Kasumi-1 (cell line): ENCODE data around the gene CDHR3.
"Not testable (repeated sequence)": the region's sequence is repeated elsewhere in the genome, so short reads cannot be mapped to it uniquely, and the experiment has no call there.

Source experiments
- DNase-seq, 2 experiments: peaks; one replicate each; lab custom pipeline; 2025; lab: John Stamatoyannopoulos, UW

The CDHR3 gene

GRCh38 chr7:105996860-105997737 is 34.0 kb downstream of the CDHR3 start:
- no peak for DNase-seq

- no peak for DNase-seq
Observed at GRCh38 chr7:105999256-105999655, 36.2 kb downstream of the CDHR3 start.

GRCh38 chr7:106001196-106001595 is 38.1 kb downstream of the CDHR3 start:
- no peak for DNase-seq

GRCh38 chr7:106001886-106002285 is 38.8 kb downstream of the CDHR3 start:
- no peak for DNase-seq

- DNase-seq: no peak
Observed at GRCh38 chr7:106003525-106004064, 40.5 kb downstream of the CDHR3 start.

- DNase-seq: no peak
Observed at GRCh38 chr7:106006906-106007305, 43.8 kb downstream of the CDHR3 start.

- DNase-seq: not testable (repeated sequence)
Observed at GRCh38 chr7:106007796-106008195, 44.7 kb downstream of the CDHR3 start.

GRCh38 chr7:106009503-106010226 is 46.6 kb downstream of the CDHR3 start:
- DNase-seq: peak; percentile 10 to 22

- no peak for DNase-seq
Observed at GRCh38 chr7:106010331-106010730, 47.3 kb downstream of the CDHR3 start.

- DNase-seq: no peak
Observed at GRCh38 chr7:106010866-106011265, 47.8 kb downstream of the CDHR3 start.

- DNase-seq: no peak
Observed at GRCh38 chr7:106012184-106012583, 49.1 kb downstream of the CDHR3 start.

- no peak for DNase-seq
Observed at GRCh38 chr7:106012935-106013439, 49.9 kb downstream of the CDHR3 start.

GRCh38 chr7:106015381-106016218 is 52.5 kb downstream of the CDHR3 start:
- no peak for DNase-seq

- no peak for DNase-seq
Observed at GRCh38 chr7:106016331-106016730, 53.3 kb downstream of the CDHR3 start.

GRCh38 chr7:106017657-106018056 is 54.6 kb downstream of the CDHR3 start:
- DNase-seq: no peak

GRCh38 chr7:106018566-106019469 is 55.8 kb downstream of the CDHR3 start:
- DNase-seq: peak; percentile 20 to 24

- no peak for DNase-seq
Observed at GRCh38 chr7:106019470-106019820, 56.4 kb downstream of the CDHR3 start.

- no peak for DNase-seq
Observed at GRCh38 chr7:106021151-106022067, 58.3 kb downstream of the CDHR3 start.

GRCh38 chr7:106022193-106022821 is 59.2 kb downstream of the CDHR3 start:
- DNase-seq: peak; percentile 33 to 42
